ENCODE measurements around the gene LOC128125822.

Gene LOC128125822

GRCh38 chr6:63533952-63534351, 38.3 kb upstream of the LOC128125822 start:
- no peak for DNase-seq (ENCODE audit: low spot score in 2 of 2)
- H3K4me3 ChIP-seq = no peak overlapping the region
- H3K9me3 ChIP-seq = no peaks in the 10 kb centered on the region
- H3K27me3 ChIP-seq = no peaks in the 10 kb centered on the region
- H3K27ac ChIP-seq = no peak overlapping the region
- TF ChIP-seq CTCF (IDR thresholded peaks at IDR 0.05) (no peak), EP300 (IDR thresholded peaks at IDR 0.05) (no peak), POLR2A (IDR thresholded peaks at IDR 0.05) (no peak)
- no peaks in the 10 kb centered on the region for H3K4me1 ChIP-seq
- WGBS, 2 donors = 86 to 94% methylated on average over 4 of the region's 4 CpGs
- no peaks in the 10 kb centered on the region for H3K36me3 ChIP-seq

GRCh38 chr6:63537201-63537958, 34.9 kb upstream of the LOC128125822 start:
- H3K9me3 ChIP-seq = peaks cover 0 to 4% (median 0%) of the 10 kb centered on the region in 4 donors
- no peaks in the 10 kb centered on the region for H3K4me1 ChIP-seq
- 43 to 45% methylated on average over 9 of the region's 9 CpGs for WGBS, 2 donors
- H3K27me3 ChIP-seq = no peaks in the 10 kb centered on the region
- DNase-seq (ENCODE audit: low spot score in 2 of 2) = no peak
- no peaks in the 10 kb centered on the region for H3K36me3 ChIP-seq
- no peak overlapping the region for H3K4me3 ChIP-seq
- no peak overlapping the region for H3K27ac ChIP-seq
- TF ChIP-seq EP300 (IDR thresholded peaks at IDR 0.05) (no peak), CTCF (IDR thresholded peaks at IDR 0.05) (no peak), POLR2A (IDR thresholded peaks at IDR 0.05) (no peak)

- Histone ChIP-seq H3K36me3 (no peaks in the 10 kb centered on the region), H3K27ac (no peak overlapping the region), H3K4me1 (no peaks in the 10 kb centered on the region), H3K27me3 (no peaks in the 10 kb centered on the region), H3K4me3 (no peak overlapping the region), H3K9me3 (peaks cover 0 to 4% (median 0%) of the 10 kb centered on the region in 4 donors)
- no peak for DNase-seq (ENCODE audit: low spot score in 2 of 2)
- no peak for TF ChIP-seq CTCF (IDR thresholded peaks at IDR 0.05)
Measured at GRCh38 chr6:63537959-63538300, 34.4 kb upstream of the LOC128125822 start.

- TF ChIP-seq CTCF (IDR thresholded peaks at IDR 0.05) (no peak), EP300 (IDR thresholded peaks at IDR 0.05) (no peak), POLR2A (IDR thresholded peaks at IDR 0.05) (no peak)
- H3K27me3 ChIP-seq = no peaks in the 10 kb centered on the region
- 80 to 81% methylated on average over 1 of the region's 1 CpG for WGBS, 2 donors
- H3K9me3 ChIP-seq = peaks cover 0 to 4% (median 0%) of the 10 kb centered on the region in 4 donors
- H3K4me1 ChIP-seq = no peaks in the 10 kb centered on the region
- no peak overlapping the region for H3K27ac ChIP-seq
- no peak for DNase-seq (ENCODE audit: low spot score in 2 of 2)
- no peaks in the 10 kb centered on the region for H3K36me3 ChIP-seq
- H3K4me3 ChIP-seq = no peak overlapping the region
Measured at GRCh38 chr6:63538550-63538949, 33.7 kb upstream of the LOC128125822 start.

GRCh38 chr6:63543001-63543400, 29.3 kb upstream of the LOC128125822 start:
- Histone ChIP-seq H3K4me3 (no peak overlapping the region), H3K27me3 (no peaks in the 10 kb centered on the region)

More at GRCh38 chr6:63543001-63543400, 29.3 kb upstream of the LOC128125822 start:
- TF ChIP-seq POLR2A (IDR thresholded peaks at IDR 0.05) = no peak
- TF ChIP-seq EP300 (IDR thresholded peaks at IDR 0.05) = no peak
- no peak for TF ChIP-seq CTCF (IDR thresholded peaks at IDR 0.05)
- H3K9me3 ChIP-seq = peaks cover 0 to 4% (median 0%) of the 10 kb centered on the region in 4 donors
- H3K27ac ChIP-seq = no peak overlapping the region
- H3K36me3 ChIP-seq = no peaks in the 10 kb centered on the region
- WGBS, 2 donors = 35 to 49% methylated on average over 1 of the region's 1 CpG
- H3K4me1 ChIP-seq = no peaks in the 10 kb centered on the region
- no peak for DNase-seq (ENCODE audit: low spot score in 2 of 2)
